PFSK-1 (cell line): ENCODE measurements around the gene TOGARAM2.

Source experiments
- FOXP2 ChIP-seq: optimal IDR thresholded peaks from 2 replicates; pipeline ENCODE3; 2011; ENCODE audit warnings: borderline replicate concordance, control low read depth, inconsistent platforms; ENCODE audit not compliant: insufficient read depth; ENCODE audit errors: extremely low read length, extremely low read depth
- POLR2AphosphoS5 ChIP-seq: IDR thresholded peaks from 2 replicates; pipeline ENCODE4 v1.6.1; 2012; ENCODE audit warnings: low read depth, mild to moderate bottlenecking, control low read depth, low read length, moderate library complexity
- REST ChIP-seq, 2 experiments: IDR thresholded peaks; 2 replicates each; pipeline versions ENCODE4 v1.6.1 to v1.8.0; 2011 to 2012; ENCODE audit warnings: low read depth in 2 of 2, low read length in 2 of 2, control low read depth in 1 of 2, inconsistent platforms in 1 of 2, mild to moderate bottlenecking in 1 of 2, moderate library complexity in 1 of 2; ENCODE audit not compliant: insufficient read depth in 1 of 2
- TAF1 ChIP-seq: IDR thresholded peaks from 2 replicates; pipeline ENCODE4 v1.6.1; 2012; ENCODE audit warnings: low read length, control low read depth, borderline replicate concordance; ENCODE audit not compliant: insufficient read depth

GRCh38 chr2:28995765-28996750 lies 15.0 kb downstream of the TOGARAM2 start:
- TF ChIP-seq TAF1 (no peak), REST (IDR thresholded peaks at IDR 0.05; ENCODE audit: insufficient read depth in 1 of 2, low read depth in 2 of 2, low read length in 2 of 2) (no peak), POLR2AphosphoS5 (no peak), FOXP2 (no peak)
